AG04449 (cell line): ENCODE results near the gene HENMT1.

ENCODE experiments used
- CTCF ChIA-PET: fragments of 350-600 bp; formaldehyde crosslinking; extraction: SDS; loops from one replicate; lab custom pipeline; 2021; ENCODE audit warnings: antibody characterized with exemption; lab: Yijun Ruan, JAX
- POLR2A ChIA-PET: fragments of 400-600, 350-600 bp; formaldehyde crosslinking; extraction: SDS; loops from one replicate; lab custom pipeline; 2020; ENCODE audit warnings: antibody characterized with exemption, inconsistent platforms; lab: Yijun Ruan, JAX
- DNase-seq: peaks from one replicate; pipeline ENCODE4 v3.0.0-alpha.2; 2010; ENCODE audit warnings: low read depth, low spot score
- H3K4me3 ChIP-seq: 2 replicates; pipeline ENCODE4 v1.5.1; 2011; ENCODE audit warnings: low read depth, mild to moderate bottlenecking, control low read depth, low read length
- CTCF ChIP-seq: IDR thresholded peaks from one replicate; pipeline ENCODE4 v1.5.1; 2011; ENCODE audit warnings: mild to moderate bottlenecking, moderate library complexity, low read length, control low read depth, inconsistent platforms; ENCODE audit not compliant: insufficient read depth; ENCODE audit errors: missing control alignments

HENMT1 gene

GRCh38 chr1:108617008-108617723 lies 43.7 kb downstream of the HENMT1 start:
- ChIA-PET POLR2A (no interaction called here), CTCF (interaction anchor here (0.6 kb wide), 1 partner anchor 497 kb away, joined by 3 read pairs; the partner anchor contains the start of gene ELAPOR1)
- no peak for TF ChIP-seq CTCF
- DNase-seq: no peak
- no peak overlapping the region for H3K4me3 ChIP-seq

- no peak overlapping the region for H3K4me3 ChIP-seq
- DNase-seq: no peak
- CTCF ChIA-PET: interaction anchor here (0.6 to 2.3 kb wide), 4 partner anchors 8 to 56 kb away, joined by 3 to 7 read pairs (median 4); partner anchors contain the start of gene EEIG2
- no peak for TF ChIP-seq CTCF
- POLR2A ChIA-PET: no interaction called here
Observed at GRCh38 chr1:108615544-108615943, 45.3 kb downstream of the HENMT1 start.

- ChIA-PET CTCF (interaction anchor here (1.6 kb wide), 1 partner anchor 33 kb away, joined by 3 read pairs; no protein-coding TSS in a partner anchor), POLR2A (no interaction called here)
- DNase-seq: no peak
- TF ChIP-seq CTCF: no peak
- H3K4me3 ChIP-seq: no peak overlapping the region
Observed at GRCh38 chr1:108612496-108612895, 48.4 kb downstream of the HENMT1 start.

- TF ChIP-seq CTCF: no peak
- ChIA-PET POLR2A (no interaction called here), CTCF (interaction anchor here (1.6 kb wide), 1 partner anchor 33 kb away, joined by 3 read pairs; no protein-coding TSS in a partner anchor)
- H3K4me3 ChIP-seq: no peak overlapping the region
- DNase-seq: no peak
Observed at GRCh38 chr1:108611984-108612383, 48.9 kb downstream of the HENMT1 start.

- H3K4me3 ChIP-seq: no peak overlapping the region
- POLR2A ChIA-PET: no interaction called here
- CTCF ChIA-PET: no interaction called here
- no peak for DNase-seq
- TF ChIP-seq CTCF: no peak
Observed at GRCh38 chr1:108610073-108610472, 50.8 kb downstream of the HENMT1 start.

- ChIA-PET POLR2A (no interaction called here), CTCF (no interaction called here)
- no peak overlapping the region for H3K4me3 ChIP-seq
- no peak for DNase-seq
- TF ChIP-seq CTCF: no peak
Observed at GRCh38 chr1:108609483-108610049, 51.3 kb downstream of the HENMT1 start.
